ENCODE results near the gene SHH. TPM values are rescaled to one million over a fixed set of nuclear protein-coding genes. Genes with fewer than 3 reads are reported as not detected.
A peak's percentile ranks its signal among the peaks of the same experiment; 100 is the strongest.

SHH gene
- total RNA-seq, 6 donors from 2014 or later, result 6.1 to 9.6 (median 6.2) TPM

GRCh38 chr7:155798673-155799439, 13.4 kb downstream of the SHH start:
- Histone ChIP-seq H3K9me3 (no peaks in the 10 kb centered on the region), H3K4me1 (peaks cover 11 to 23% (median 16%) of the 10 kb centered on the region in 4 donors), H3K36me3 (no peaks in the 10 kb centered on the region), H3K27me3 (peaks cover 0 to 19% (median 8%) of the 10 kb centered on the region in 4 donors), H3K4me3 (no peak overlapping the region), H3K27ac (no peak overlapping the region)
- DNase-seq (no peak), ATAC-seq (ENCODE audit: low FRiP score in 2 of 2) (no peak)
- 32 to 47% methylated on average over 9 to 13 of the region's 13 CpGs for WGBS, 2 donors
- no peak for TF ChIP-seq POLR2AphosphoS5 (IDR thresholded peaks at IDR 0.05)
- TF ChIP-seq EP300 (IDR thresholded peaks at IDR 0.05), result no peak
- no peak for TF ChIP-seq CTCF (IDR thresholded peaks at IDR 0.05)
- TF ChIP-seq POLR2A (IDR thresholded peaks at IDR 0.05), result no peak

GRCh38 chr7:155797262-155798250, 14.7 kb downstream of the SHH start:
- ATAC-seq (ENCODE audit: low FRiP score in 2 of 2), result peak in 1 of 2 donors; percentile 7
- no peaks in the 10 kb centered on the region for H3K36me3 ChIP-seq
- peaks cover 0 to 6% (median 2%) of the 10 kb centered on the region in 4 donors for H3K27me3 ChIP-seq
- TF ChIP-seq POLR2AphosphoS5 (IDR thresholded peaks at IDR 0.05) (no peak), CTCF (IDR thresholded peaks at IDR 0.05) (peak in 1 of 6 experiments; percentile 34)
- no peak overlapping the region for H3K27ac ChIP-seq
- H3K9me3 ChIP-seq, result no peaks in the 10 kb centered on the region
- no peak for DNase-seq
- peaks cover 6 to 10% (median 7%) of the 10 kb centered on the region in 4 donors for H3K4me1 ChIP-seq
- H3K4me3 ChIP-seq, result no peak overlapping the region
- WGBS, 2 donors, result 53 to 78% methylated on average over 7 to 34 of the region's 38 CpGs

- DNase-seq (peak; percentile 71 to 94), ATAC-seq (ENCODE audit: low FRiP score in 2 of 2) (peak; percentile 78 to 84)
- H3K9me3 ChIP-seq, result no peaks in the 10 kb centered on the region
- peaks cover 6 to 10% (median 7%) of the 10 kb centered on the region in 4 donors for H3K4me1 ChIP-seq
- H3K36me3 ChIP-seq, result no peaks in the 10 kb centered on the region
- no peak overlapping the region for H3K4me3 ChIP-seq
- no peak overlapping the region for H3K27ac ChIP-seq
- peak; percentile 86 to 95 (median 91) for TF ChIP-seq CTCF (IDR thresholded peaks at IDR 0.05)
- TF ChIP-seq EP300 (IDR thresholded peaks at IDR 0.05), result no peak
- peaks cover 0 to 5% (median 2%) of the 10 kb centered on the region in 4 donors for H3K27me3 ChIP-seq
- 41 to 50% methylated on average over 34 to 39 of the region's 60 CpGs for WGBS, 2 donors
Measured at GRCh38 chr7:155796381-155797261, 15.6 kb downstream of the SHH start.

- Histone ChIP-seq H3K4me1 (peaks cover 6 to 10% (median 7%) of the 10 kb centered on the region in 4 donors), H3K4me3 (no peak overlapping the region), H3K27me3 (peaks cover 0 to 5% (median 0%) of the 10 kb centered on the region in 4 donors), H3K27ac (no peak overlapping the region), H3K9me3 (no peaks in the 10 kb centered on the region), H3K36me3 (no peaks in the 10 kb centered on the region)
- TF ChIP-seq POLR2A (IDR thresholded peaks at IDR 0.05), result no peak
- ATAC-seq (ENCODE audit: low FRiP score in 2 of 2), result no peak
- DNase-seq, result no peak
- WGBS, 2 donors, result 89 to 96% methylated on average over 8 of the region's 8 CpGs
Measured at GRCh38 chr7:155795951-155796350, 16.3 kb downstream of the SHH start.

Data from upper lobe of left lung (tissue), 6 donors.